Ishikawa (cell line): ENCODE data around the gene LCN2.

Experiments
- CEBPB ChIP-seq: IDR thresholded peaks from 2 replicates; pipeline ENCODE4 v1.6.1; 2012
- CREB1 ChIP-seq: IDR thresholded peaks from 2 replicates; pipeline ENCODE4 v1.6.1; 2012; ENCODE audit warnings: low read depth
- EGR1 ChIP-seq: IDR thresholded peaks from 2 replicates; pipeline ENCODE4 v1.6.1; 2012
- EP300 ChIP-seq: IDR thresholded peaks from 2 replicates; pipeline ENCODE4 v1.6.1; 2012; ENCODE audit warnings: borderline replicate concordance
- FOXM1 ChIP-seq: IDR thresholded peaks from 2 replicates; pipeline ENCODE4 v1.6.1; 2012; ENCODE audit warnings: low read depth, borderline replicate concordance
- NFIC ChIP-seq: IDR thresholded peaks from 2 replicates; pipeline ENCODE4 v1.6.1; 2012
- RAD21 ChIP-seq: IDR thresholded peaks from 2 replicates; pipeline ENCODE4 v1.6.1; 2012; ENCODE audit warnings: low read depth
- TAF1 ChIP-seq: IDR thresholded peaks from 2 replicates; pipeline ENCODE4 v1.6.1; 2012; ENCODE audit warnings: low read depth, mild to moderate bottlenecking
- TCF12 ChIP-seq: IDR thresholded peaks from 2 replicates; pipeline ENCODE4 v1.6.1; 2012; ENCODE audit warnings: low read depth
- TEAD4 ChIP-seq: IDR thresholded peaks from 2 replicates; pipeline ENCODE4 v1.6.1; 2012
- YY1 ChIP-seq: IDR thresholded peaks from 2 replicates; pipeline ENCODE4 v1.6.1; 2012; ENCODE audit warnings: low read depth
- ZBTB7A ChIP-seq: IDR thresholded peaks from 2 replicates; pipeline ENCODE4 v1.6.1; 2012; ENCODE audit warnings: low read depth
- TF ChIP-seq, protein P1 (sequence below): IDR thresholded peaks from 2 replicates; pipeline ENCODE4 v1.6.1; 2012; ENCODE audit warnings: low read depth, mild to moderate bottlenecking
- TF ChIP-seq, protein P2 (sequence below): IDR thresholded peaks from 2 replicates; pipeline ENCODE4 v1.6.1; 2012
- TF ChIP-seq, protein P3 (sequence below): IDR thresholded peaks from 2 replicates; pipeline ENCODE4 v1.6.1; 2012

The LCN2 gene

DNA sequence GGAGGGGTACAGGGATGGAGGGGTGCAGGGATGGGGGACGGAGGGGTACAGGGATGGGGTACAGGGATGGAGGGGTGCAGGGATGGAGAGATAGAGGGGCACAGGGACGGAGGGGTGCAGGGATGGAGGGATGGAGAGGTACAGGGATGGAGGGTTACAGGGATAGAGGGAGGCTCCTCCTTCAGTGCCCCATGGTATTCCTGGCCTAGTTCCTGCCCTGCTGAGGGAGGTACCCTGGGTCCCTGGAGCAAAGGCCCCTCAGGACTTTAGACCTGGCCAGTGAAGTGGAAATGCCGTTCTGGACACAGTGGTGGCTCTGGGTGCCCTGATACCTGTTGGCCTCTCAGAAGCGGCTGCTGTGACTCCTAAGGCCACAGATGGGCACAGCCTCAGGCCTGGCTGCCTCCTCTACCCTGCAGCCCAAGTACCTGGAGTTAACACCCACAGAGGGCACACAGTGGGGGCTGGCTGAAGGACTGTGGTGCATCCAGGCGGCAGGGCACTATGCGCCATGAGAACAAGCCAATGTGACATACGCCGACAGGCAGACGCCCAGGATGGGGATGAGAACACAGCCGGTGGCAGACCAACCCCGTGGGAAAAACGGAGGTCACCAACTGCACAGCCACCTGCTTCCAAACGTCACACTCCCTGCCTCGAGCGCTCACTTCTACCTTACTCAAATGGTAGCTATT, 30.1 kb upstream of the LCN2 start:
- TF ChIP-seq NFIC = no peak
- TF ChIP-seq YY1 = no peak
- no peak for TF ChIP-seq FOXM1
- TF ChIP-seq CREB1 = no peak
- no peak for TF ChIP-seq TEAD4
- TF ChIP-seq EGR1 = no peak
- TF ChIP-seq ZBTB7A = no peak
- no peak for TF ChIP-seq CEBPB
- TF ChIP-seq EP300 = no peak
- TF ChIP-seq, protein P1, sequence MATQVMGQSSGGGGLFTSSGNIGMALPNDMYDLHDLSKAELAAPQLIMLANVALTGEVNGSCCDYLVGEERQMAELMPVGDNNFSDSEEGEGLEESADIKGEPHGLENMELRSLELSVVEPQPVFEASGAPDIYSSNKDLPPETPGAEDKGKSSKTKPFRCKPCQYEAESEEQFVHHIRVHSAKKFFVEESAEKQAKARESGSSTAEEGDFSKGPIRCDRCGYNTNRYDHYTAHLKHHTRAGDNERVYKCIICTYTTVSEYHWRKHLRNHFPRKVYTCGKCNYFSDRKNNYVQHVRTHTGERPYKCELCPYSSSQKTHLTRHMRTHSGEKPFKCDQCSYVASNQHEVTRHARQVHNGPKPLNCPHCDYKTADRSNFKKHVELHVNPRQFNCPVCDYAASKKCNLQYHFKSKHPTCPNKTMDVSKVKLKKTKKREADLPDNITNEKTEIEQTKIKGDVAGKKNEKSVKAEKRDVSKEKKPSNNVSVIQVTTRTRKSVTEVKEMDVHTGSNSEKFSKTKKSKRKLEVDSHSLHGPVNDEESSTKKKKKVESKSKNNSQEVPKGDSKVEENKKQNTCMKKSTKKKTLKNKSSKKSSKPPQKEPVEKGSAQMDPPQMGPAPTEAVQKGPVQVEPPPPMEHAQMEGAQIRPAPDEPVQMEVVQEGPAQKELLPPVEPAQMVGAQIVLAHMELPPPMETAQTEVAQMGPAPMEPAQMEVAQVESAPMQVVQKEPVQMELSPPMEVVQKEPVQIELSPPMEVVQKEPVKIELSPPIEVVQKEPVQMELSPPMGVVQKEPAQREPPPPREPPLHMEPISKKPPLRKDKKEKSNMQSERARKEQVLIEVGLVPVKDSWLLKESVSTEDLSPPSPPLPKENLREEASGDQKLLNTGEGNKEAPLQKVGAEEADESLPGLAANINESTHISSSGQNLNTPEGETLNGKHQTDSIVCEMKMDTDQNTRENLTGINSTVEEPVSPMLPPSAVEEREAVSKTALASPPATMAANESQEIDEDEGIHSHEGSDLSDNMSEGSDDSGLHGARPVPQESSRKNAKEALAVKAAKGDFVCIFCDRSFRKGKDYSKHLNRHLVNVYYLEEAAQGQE = no peak
- no peak for TF ChIP-seq TAF1
- TF ChIP-seq, protein P2, sequence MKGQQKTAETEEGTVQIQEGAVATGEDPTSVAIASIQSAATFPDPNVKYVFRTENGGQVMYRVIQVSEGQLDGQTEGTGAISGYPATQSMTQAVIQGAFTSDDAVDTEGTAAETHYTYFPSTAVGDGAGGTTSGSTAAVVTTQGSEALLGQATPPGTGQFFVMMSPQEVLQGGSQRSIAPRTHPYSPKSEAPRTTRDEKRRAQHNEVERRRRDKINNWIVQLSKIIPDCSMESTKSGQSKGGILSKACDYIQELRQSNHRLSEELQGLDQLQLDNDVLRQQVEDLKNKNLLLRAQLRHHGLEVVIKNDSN = no peak
- TF ChIP-seq TCF12 = no peak
- TF ChIP-seq RAD21 = no peak
- TF ChIP-seq, protein P3, sequence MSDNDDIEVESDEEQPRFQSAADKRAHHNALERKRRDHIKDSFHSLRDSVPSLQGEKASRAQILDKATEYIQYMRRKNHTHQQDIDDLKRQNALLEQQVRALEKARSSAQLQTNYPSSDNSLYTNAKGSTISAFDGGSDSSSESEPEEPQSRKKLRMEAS = no peak

DNA sequence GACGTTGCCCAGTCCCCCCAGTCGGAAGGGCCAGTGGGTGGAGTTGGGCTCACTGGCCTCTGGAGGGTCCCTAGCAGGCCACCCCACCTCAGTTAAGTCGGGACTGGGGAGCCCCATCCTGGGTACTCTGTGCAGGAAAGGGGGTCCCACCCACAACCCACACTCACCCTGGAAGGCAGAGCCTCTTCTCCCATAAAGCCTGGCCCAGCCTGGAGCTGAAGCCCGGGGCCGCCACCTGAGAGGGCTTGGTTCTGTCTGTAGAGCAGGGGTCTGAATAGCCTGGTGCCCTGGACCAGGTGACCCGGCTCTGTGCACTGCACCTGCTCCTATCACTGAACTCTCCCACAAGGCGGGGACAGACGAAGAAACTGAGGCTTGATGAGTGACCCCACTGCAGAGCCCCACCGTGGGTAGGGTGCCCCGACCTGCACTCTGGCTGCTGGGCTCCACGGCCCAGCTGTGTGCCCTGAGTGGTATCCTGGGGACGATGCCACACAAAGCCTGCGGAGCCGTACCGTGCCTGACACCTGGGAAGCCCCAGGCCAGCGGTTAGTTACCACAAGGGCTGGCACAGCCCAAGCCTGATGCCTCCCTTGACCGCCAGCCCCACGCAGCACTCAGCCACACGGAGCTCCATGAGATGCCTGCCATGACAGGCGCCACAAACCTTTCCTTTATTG, 29.1 kb upstream of the LCN2 start:
- no peak for TF ChIP-seq NFIC
- TF ChIP-seq, protein P3 = no peak
- no peak for TF ChIP-seq EP300
- TF ChIP-seq EGR1 = no peak
- TF ChIP-seq RAD21 = no peak
- TF ChIP-seq CREB1 = no peak
- no peak for TF ChIP-seq FOXM1
- TF ChIP-seq TCF12 = no peak
- TF ChIP-seq CEBPB = no peak
- no peak for TF ChIP-seq YY1
- no peak for TF ChIP-seq ZBTB7A
- TF ChIP-seq, protein P1 = no peak
- TF ChIP-seq, protein P2 = no peak
- TF ChIP-seq TEAD4 = no peak
- TF ChIP-seq TAF1 = no peak

DNA sequence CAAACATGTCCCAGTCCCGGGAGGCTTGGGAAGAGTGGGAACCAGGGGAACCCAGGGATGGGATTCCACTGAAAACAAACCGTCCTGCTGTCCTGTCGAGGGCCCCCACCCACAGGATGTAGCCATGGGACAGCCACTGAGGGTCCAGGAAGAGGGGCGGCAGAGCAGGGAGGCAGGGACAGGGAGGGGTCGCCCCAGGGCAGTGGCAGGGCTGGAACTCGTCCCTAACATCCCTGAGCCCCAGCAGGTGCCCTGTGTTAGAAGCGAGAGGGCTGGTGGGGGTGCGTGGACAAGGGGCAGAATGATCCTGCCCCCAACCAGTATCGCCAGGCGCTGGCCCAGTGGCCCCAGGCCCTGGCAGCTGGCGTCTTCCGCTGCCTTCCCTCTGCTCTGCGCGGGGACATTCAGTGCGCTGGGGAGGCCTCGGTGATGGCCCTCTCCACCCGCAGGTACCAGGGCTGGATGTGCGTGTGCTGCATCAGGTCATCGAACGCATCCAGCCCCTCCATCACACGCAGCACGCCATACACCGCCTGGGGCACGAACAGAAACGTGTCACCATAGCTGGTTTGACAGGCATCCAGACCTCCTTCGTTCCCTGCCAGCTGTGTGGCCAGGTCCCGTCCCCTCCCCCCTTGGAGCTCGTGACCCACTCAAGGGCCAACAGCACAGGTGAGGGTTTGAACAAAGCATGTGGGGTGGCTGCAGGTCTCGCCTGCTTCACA, 28.4 kb upstream of the LCN2 start:
- TF ChIP-seq TAF1 = no peak
- TF ChIP-seq EGR1 = no peak
- no peak for TF ChIP-seq CEBPB
- TF ChIP-seq CREB1 = no peak
- TF ChIP-seq, protein P1 = no peak
- no peak for TF ChIP-seq ZBTB7A
- TF ChIP-seq TEAD4 = no peak

DNA sequence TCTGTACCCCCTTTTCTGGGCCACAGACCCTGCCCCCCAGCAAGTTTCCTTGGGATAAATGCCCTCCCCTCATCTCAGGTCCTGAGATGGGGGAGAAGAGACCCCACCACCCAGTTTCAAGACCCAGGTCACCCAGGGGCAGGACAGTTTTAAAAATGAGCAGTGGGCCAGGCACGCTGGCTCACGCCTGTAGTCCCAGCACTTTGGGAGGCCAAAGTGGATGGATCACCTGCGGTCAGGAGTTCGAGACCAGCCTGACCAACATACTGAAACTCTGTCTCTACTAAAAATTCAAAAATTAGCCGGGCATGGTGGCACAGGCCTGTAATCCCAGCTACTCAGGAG, 27.8 kb upstream of the LCN2 start:
- TF ChIP-seq, protein P1 = no peak
- no peak for TF ChIP-seq CREB1
- no peak for TF ChIP-seq FOXM1
- TF ChIP-seq NFIC = no peak
- no peak for TF ChIP-seq EP300
- no peak for TF ChIP-seq CEBPB
- TF ChIP-seq TAF1 = no peak
- no peak for TF ChIP-seq ZBTB7A
- no peak for TF ChIP-seq EGR1
- no peak for TF ChIP-seq YY1
- no peak for TF ChIP-seq RAD21
- no peak for TF ChIP-seq TEAD4
- TF ChIP-seq, protein P3 = no peak
- TF ChIP-seq TCF12 = no peak
- TF ChIP-seq, protein P2 = no peak
